GM19324 (cell line): ENCODE data around the gene NFIB.

Source experiments
- ATAC-seq: cut with Tn5 transposase; IDR thresholded peaks from one replicate; pipeline ENCODE4 v1.9.1; 2021; ENCODE audit warnings: mild to moderate bottlenecking, moderate library complexity; ENCODE audit not compliant: unreplicated experiment, low FRiP score

The NFIB gene

GRCh38 chr9:14135421-14135820, 178.5 kb downstream of the NFIB start:
- ATAC-seq: no peak

GRCh38 chr9:14133394-14133793, 180.5 kb downstream of the NFIB start:
- ATAC-seq: no peak

GRCh38 chr9:14132775-14133174, 181.2 kb downstream of the NFIB start:
- ATAC-seq: no peak

GRCh38 chr9:14131356-14132088, 182.4 kb downstream of the NFIB start:
- no peak for ATAC-seq

GRCh38 chr9:14127656-14128055, 186.3 kb downstream of the NFIB start:
- no peak for ATAC-seq

- ATAC-seq: no peak
These were observed 194.0 kb downstream of the NFIB start for GRCh38 chr9:14119694-14120514.

GRCh38 chr9:14112226-14112625, 201.7 kb downstream of the NFIB start:
- ATAC-seq: no peak

GRCh38 chr9:14111696-14112095, 202.2 kb downstream of the NFIB start:
- no peak for ATAC-seq

GRCh38 chr9:14107977-14108376, 206.0 kb downstream of the NFIB start:
- ATAC-seq: no peak

GRCh38 chr9:14107495-14107894, 206.4 kb downstream of the NFIB start:
- no peak for ATAC-seq

GRCh38 chr9:14106699-14107098, 207.2 kb downstream of the NFIB start:
- no peak for ATAC-seq

- ATAC-seq: no peak
These were observed 209.4 kb downstream of the NFIB start for GRCh38 chr9:14104496-14104895.

- no peak for ATAC-seq
These were observed 210.8 kb downstream of the NFIB start for GRCh38 chr9:14103115-14103514.

GRCh38 chr9:14099737-14100136, 214.2 kb downstream of the NFIB start:
- no peak for ATAC-seq

- no peak for ATAC-seq
These were observed 215.3 kb downstream of the NFIB start for GRCh38 chr9:14098486-14099180.

GRCh38 chr9:14097666-14098415, 216.1 kb downstream of the NFIB start:
- no peak for ATAC-seq

GRCh38 chr9:14097215-14097614, 216.7 kb downstream of the NFIB start:
- ATAC-seq: no peak

GRCh38 chr9:14096258-14096922, 217.6 kb downstream of the NFIB start:
- no peak for ATAC-seq

- ATAC-seq: no peak
These were observed 218.7 kb downstream of the NFIB start for GRCh38 chr9:14095277-14095676.

GRCh38 chr9:14094491-14094890, 219.4 kb downstream of the NFIB start:
- no peak for ATAC-seq
